IPS-NIHi11 (cell line): Measurements from ENCODE around the gene NOM1.
A peak's percentile ranks its signal among the peaks of the same experiment; 100 is the strongest.

ENCODE experiments used
- DNase-seq: peaks from one replicate; pipeline ENCODE4 v3.0.0; 2012; ENCODE audit warnings: mixed read lengths, low spot score

The NOM1 gene

GRCh38 chr7:157005456-157006204 is 56.1 kb downstream of the NOM1 start:
- DNase-seq = no peak

- no peak for DNase-seq
Observed at GRCh38 chr7:157006205-157006747, 56.8 kb downstream of the NOM1 start.

- no peak for DNase-seq
Observed at GRCh38 chr7:157006829-157007469, 57.4 kb downstream of the NOM1 start.

- no peak for DNase-seq
Observed at GRCh38 chr7:157007470-157008066, 58.1 kb downstream of the NOM1 start.

- no peak for DNase-seq
Observed at GRCh38 chr7:157008206-157009169, 59.0 kb downstream of the NOM1 start.

- no peak for DNase-seq
Observed at GRCh38 chr7:157009170-157009777, 59.8 kb downstream of the NOM1 start.

- DNase-seq = no peak
Observed at GRCh38 chr7:157009778-157010587, 60.5 kb downstream of the NOM1 start.

- peak; percentile 96 for DNase-seq
Observed at GRCh38 chr7:157010588-157011332, 61.2 kb downstream of the NOM1 start, which contains the start of gene MNX1. Gene MNX1, minus strand, starts transcription at chr7:157010663. Its CDS starts 313 bp downstream, at chr7:157010350.

GRCh38 chr7:157011333-157012112 is 62.0 kb downstream of the NOM1 start:
- no peak for DNase-seq

- no peak for DNase-seq
Observed at GRCh38 chr7:157012113-157012547, 62.6 kb downstream of the NOM1 start.

- DNase-seq = no peak
Observed at GRCh38 chr7:157013101-157013500, 63.6 kb downstream of the NOM1 start.

GRCh38 chr7:157013602-157014549 is 64.4 kb downstream of the NOM1 start:
- DNase-seq = no peak

- no peak for DNase-seq
Observed at GRCh38 chr7:157014635-157015555, 65.4 kb downstream of the NOM1 start.

- no peak for DNase-seq
Observed at GRCh38 chr7:157016024-157016351, 66.5 kb downstream of the NOM1 start.

- DNase-seq = no peak
Observed at GRCh38 chr7:157016352-157017041, 67.0 kb downstream of the NOM1 start.

GRCh38 chr7:157017149-157017548 is 67.6 kb downstream of the NOM1 start:
- no peak for DNase-seq
